Measurements from ENCODE around the gene RPAP3. TPM values are rescaled to one million over a fixed set of nuclear protein-coding genes. Genes with fewer than 3 reads are reported as not detected.

The RPAP3 gene
- total RNA-seq, 1 experiment from 2014 or later, result 44.3 TPM

DNA sequence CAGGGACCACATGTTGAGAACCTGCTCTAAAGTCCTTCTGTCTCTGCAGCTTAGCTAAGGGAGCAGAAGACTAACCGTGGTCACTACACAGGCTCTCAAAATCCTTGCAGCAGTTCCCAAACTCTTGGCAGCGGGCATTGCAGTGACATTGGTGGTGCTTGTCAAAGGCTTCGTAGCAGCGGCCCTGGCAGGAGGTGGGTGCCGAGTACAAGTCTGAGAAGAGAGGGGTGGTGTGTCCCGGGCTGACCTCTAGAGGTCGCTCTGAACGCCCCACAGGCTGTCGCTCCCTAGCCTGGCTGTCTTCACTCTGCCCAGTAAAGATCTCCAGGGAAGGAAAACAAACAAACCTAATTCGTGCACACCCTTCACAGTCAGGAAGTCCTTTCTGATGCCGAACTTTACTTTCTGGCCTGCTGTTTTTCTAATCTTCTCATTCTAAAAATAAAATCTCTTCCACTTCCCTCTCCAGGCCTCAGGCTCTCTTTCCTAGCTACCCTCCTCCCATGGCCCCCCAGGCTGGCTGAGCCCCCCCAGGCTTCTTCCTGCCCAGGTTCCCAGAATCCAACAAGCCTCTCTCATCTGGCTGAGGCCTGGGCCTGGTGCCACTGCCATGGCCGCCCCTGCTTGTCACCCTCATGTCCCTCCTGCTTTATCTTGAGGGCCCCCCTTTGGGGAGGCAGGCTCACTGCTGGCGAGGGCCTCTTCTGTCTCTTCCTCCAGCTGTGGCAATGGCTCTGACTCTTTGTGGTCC is 11.8 kb upstream of the RPAP3 start:
- DNase-seq (ENCODE audit: low spot score), result peak; percentile 88
- H3K36me3 Mint-ChIP-seq, result no peaks in the 10 kb centered on the region
- peak; percentile 95 for ATAC-seq
- TF ChIP-seq NFATC4 (CRISPR knock-in tag; IDR thresholded peaks at IDR 0.05), result no peak
- TF ChIP-seq, protein P1, sequence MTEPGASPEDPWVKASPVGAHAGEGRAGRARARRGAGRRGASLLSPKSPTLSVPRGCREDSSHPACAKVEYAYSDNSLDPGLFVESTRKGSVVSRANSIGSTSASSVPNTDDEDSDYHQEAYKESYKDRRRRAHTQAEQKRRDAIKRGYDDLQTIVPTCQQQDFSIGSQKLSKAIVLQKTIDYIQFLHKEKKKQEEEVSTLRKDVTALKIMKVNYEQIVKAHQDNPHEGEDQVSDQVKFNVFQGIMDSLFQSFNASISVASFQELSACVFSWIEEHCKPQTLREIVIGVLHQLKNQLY (CRISPR knock-in tag; IDR thresholded peaks at IDR 0.05), result no peak
- TF ChIP-seq, protein P2, sequence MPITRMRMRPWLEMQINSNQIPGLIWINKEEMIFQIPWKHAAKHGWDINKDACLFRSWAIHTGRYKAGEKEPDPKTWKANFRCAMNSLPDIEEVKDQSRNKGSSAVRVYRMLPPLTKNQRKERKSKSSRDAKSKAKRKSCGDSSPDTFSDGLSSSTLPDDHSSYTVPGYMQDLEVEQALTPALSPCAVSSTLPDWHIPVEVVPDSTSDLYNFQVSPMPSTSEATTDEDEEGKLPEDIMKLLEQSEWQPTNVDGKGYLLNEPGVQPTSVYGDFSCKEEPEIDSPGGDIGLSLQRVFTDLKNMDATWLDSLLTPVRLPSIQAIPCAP (CRISPR knock-in tag; IDR thresholded peaks at IDR 0.05), result no peak
- 0 out of 2 replicates have a peak, but pooled peaks have one; percentile 46 for TF ChIP-seq ETV6 (CRISPR knock-in tag; IDR thresholded peaks at IDR 0.05)
- TF ChIP-seq FOXP1 (CRISPR knock-in tag; IDR thresholded peaks at IDR 0.05; ENCODE audit: borderline replicate concordance), result 0 out of 2 replicates have a peak, but pooled peaks have one; percentile 14
- TF ChIP-seq, protein P3, sequence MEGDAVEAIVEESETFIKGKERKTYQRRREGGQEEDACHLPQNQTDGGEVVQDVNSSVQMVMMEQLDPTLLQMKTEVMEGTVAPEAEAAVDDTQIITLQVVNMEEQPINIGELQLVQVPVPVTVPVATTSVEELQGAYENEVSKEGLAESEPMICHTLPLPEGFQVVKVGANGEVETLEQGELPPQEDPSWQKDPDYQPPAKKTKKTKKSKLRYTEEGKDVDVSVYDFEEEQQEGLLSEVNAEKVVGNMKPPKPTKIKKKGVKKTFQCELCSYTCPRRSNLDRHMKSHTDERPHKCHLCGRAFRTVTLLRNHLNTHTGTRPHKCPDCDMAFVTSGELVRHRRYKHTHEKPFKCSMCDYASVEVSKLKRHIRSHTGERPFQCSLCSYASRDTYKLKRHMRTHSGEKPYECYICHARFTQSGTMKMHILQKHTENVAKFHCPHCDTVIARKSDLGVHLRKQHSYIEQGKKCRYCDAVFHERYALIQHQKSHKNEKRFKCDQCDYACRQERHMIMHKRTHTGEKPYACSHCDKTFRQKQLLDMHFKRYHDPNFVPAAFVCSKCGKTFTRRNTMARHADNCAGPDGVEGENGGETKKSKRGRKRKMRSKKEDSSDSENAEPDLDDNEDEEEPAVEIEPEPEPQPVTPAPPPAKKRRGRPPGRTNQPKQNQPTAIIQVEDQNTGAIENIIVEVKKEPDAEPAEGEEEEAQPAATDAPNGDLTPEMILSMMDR (IDR thresholded peaks at IDR 0.05), result peak; percentile 74
- no peak for TF ChIP-seq NR2C2 (CRISPR knock-in tag; IDR thresholded peaks at IDR 0.05)
- TF ChIP-seq FOXK1 (CRISPR knock-in tag; IDR thresholded peaks at IDR 0.05), result peak; percentile 41; the same call in 1 of the 2 replicates
- TF ChIP-seq GABPB1 (CRISPR knock-in tag; IDR thresholded peaks at IDR 0.05), result no peak
- no peak for TF ChIP-seq ZNF219 (CRISPR knock-in tag; IDR thresholded peaks at IDR 0.05; ENCODE audit: borderline replicate concordance)
- peak overlapping the region; percentile 77 for H3K27ac Mint-ChIP-seq
- ChIA-PET POLR2A (no interaction called here), CTCF (interaction anchor here (0.6 to 8.3 kb wide), 20 partner anchors 11 to 1702 kb away, joined by 3 to 104 read pairs (median 4); partner anchors contain the start of genes RAPGEF3, RPAP3, SLC48A1 and VDR)
- H3K4me1 Mint-ChIP-seq, result peaks cover 29% of the 10 kb centered on the region
- no peak overlapping the region for H3K4me3 Mint-ChIP-seq
- H3K27me3 Mint-ChIP-seq (ENCODE audit: low read depth), result peaks cover 80% of the 10 kb centered on the region
- H3K9me3 Mint-ChIP-seq, result no peaks in the 10 kb centered on the region

DNA sequence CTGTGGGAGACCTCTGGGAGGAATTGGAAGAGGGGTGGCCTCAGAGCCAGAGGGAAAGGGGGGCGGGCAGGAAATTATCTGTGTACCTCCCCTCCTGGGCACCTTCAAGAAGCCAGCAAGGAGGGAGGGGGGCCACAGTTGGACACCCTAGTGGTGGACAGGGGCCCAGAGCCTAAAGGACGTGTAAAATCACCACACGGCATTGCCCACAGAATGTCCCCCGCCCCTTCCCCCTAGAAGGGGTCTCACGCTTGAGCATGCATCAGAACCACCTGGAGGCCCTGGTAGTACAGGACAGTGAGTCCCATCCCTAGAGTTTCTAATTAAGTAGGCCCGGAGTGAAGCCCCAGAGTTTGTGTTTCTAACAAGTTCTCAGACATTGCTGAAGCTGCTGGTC is 11.2 kb upstream of the RPAP3 start:
- TF ChIP-seq FOXK1 (CRISPR knock-in tag; IDR thresholded peaks at IDR 0.05) (no peak), MYBL2 (CRISPR knock-in tag; IDR thresholded peaks at IDR 0.05) (no peak), IRF2 (CRISPR knock-in tag; IDR thresholded peaks at IDR 0.05; ENCODE audit: borderline replicate concordance, low read depth) (no peak), NR1H2 (CRISPR knock-in tag; IDR thresholded peaks at IDR 0.05) (no peak), ZNF423 (CRISPR knock-in tag; IDR thresholded peaks at IDR 0.05) (no peak), ZNF121 (CRISPR knock-in tag; IDR thresholded peaks at IDR 0.05) (no peak)
- TF ChIP-seq, protein P4, sequence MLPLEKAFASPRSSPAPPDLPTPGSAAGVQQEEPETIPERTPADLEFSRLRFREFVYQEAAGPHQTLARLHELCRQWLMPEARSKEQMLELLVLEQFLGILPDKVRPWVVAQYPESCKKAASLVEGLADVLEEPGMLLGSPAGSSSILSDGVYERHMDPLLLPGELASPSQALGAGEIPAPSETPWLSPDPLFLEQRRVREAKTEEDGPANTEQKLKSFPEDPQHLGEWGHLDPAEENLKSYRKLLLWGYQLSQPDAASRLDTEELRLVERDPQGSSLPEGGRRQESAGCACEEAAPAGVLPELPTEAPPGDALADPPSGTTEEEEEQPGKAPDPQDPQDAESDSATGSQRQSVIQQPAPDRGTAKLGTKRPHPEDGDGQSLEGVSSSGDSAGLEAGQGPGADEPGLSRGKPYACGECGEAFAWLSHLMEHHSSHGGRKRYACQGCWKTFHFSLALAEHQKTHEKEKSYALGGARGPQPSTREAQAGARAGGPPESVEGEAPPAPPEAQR (CRISPR knock-in tag; IDR thresholded peaks at IDR 0.05), result no peak
- TF ChIP-seq, protein P5, sequence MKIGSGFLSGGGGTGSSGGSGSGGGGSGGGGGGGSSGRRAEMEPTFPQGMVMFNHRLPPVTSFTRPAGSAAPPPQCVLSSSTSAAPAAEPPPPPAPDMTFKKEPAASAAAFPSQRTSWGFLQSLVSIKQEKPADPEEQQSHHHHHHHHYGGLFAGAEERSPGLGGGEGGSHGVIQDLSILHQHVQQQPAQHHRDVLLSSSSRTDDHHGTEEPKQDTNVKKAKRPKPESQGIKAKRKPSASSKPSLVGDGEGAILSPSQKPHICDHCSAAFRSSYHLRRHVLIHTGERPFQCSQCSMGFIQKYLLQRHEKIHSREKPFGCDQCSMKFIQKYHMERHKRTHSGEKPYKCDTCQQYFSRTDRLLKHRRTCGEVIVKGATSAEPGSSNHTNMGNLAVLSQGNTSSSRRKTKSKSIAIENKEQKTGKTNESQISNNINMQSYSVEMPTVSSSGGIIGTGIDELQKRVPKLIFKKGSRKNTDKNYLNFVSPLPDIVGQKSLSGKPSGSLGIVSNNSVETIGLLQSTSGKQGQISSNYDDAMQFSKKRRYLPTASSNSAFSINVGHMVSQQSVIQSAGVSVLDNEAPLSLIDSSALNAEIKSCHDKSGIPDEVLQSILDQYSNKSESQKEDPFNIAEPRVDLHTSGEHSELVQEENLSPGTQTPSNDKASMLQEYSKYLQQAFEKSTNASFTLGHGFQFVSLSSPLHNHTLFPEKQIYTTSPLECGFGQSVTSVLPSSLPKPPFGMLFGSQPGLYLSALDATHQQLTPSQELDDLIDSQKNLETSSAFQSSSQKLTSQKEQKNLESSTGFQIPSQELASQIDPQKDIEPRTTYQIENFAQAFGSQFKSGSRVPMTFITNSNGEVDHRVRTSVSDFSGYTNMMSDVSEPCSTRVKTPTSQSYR (CRISPR knock-in tag; IDR thresholded peaks at IDR 0.05), result no peak
- TF ChIP-seq, protein P6, sequence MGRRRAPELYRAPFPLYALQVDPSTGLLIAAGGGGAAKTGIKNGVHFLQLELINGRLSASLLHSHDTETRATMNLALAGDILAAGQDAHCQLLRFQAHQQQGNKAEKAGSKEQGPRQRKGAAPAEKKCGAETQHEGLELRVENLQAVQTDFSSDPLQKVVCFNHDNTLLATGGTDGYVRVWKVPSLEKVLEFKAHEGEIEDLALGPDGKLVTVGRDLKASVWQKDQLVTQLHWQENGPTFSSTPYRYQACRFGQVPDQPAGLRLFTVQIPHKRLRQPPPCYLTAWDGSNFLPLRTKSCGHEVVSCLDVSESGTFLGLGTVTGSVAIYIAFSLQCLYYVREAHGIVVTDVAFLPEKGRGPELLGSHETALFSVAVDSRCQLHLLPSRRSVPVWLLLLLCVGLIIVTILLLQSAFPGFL (CRISPR knock-in tag; IDR thresholded peaks at IDR 0.05; ENCODE audit: borderline replicate concordance), result no peak
- TF ChIP-seq, protein P2 (CRISPR knock-in tag; IDR thresholded peaks at IDR 0.05), result no peak
- TF ChIP-seq, protein P7, sequence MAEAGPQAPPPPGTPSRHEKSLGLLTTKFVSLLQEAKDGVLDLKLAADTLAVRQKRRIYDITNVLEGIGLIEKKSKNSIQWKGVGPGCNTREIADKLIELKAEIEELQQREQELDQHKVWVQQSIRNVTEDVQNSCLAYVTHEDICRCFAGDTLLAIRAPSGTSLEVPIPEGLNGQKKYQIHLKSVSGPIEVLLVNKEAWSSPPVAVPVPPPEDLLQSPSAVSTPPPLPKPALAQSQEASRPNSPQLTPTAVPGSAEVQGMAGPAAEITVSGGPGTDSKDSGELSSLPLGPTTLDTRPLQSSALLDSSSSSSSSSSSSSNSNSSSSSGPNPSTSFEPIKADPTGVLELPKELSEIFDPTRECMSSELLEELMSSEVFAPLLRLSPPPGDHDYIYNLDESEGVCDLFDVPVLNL (CRISPR knock-in tag; IDR thresholded peaks at IDR 0.05; ENCODE audit: borderline replicate concordance, low read depth), result no peak
- Mint-ChIP-seq H3K4me1 (peaks cover 29% of the 10 kb centered on the region), H3K27me3 (ENCODE audit: low read depth) (peaks cover 77% of the 10 kb centered on the region), H3K4me3 (no peak overlapping the region), H3K27ac (no peak overlapping the region), H3K36me3 (no peaks in the 10 kb centered on the region), H3K9me3 (no peaks in the 10 kb centered on the region)
- DNase-seq (ENCODE audit: low spot score) (no peak), ATAC-seq (no peak)
- CTCF ChIA-PET, result interaction anchor here (0.6 to 8.3 kb wide), 13 partner anchors 11 to 1702 kb away, joined by 3 to 104 read pairs (median 5); partner anchors contain the start of genes RPAP3 and SLC48A1
- POLR2A ChIA-PET, result no interaction called here
